Stimulated activated naive CD8-positive, alpha-beta T cell treated with anti-CD3 and anti-CD28 coated beads, Interleukin-15, amount 100 ng/mL, for 72 hours (primary cell): ENCODE data around the gene ACACA.
"Not testable (repeated sequence)": the region's sequence is repeated elsewhere in the genome, so short reads cannot be mapped to it uniquely, and the experiment has no call there.

ENCODE experiments used
- ATAC-seq: fragments of 150-1000 bp; cut with Tn5 transposase; 2 replicates; pipeline ENCODE4 v1.10.0; 2021; ENCODE audit warnings: mild to moderate bottlenecking, moderate library complexity
- DNase-seq, 2 donors: peaks; one replicate each; pipeline ENCODE4 v3.0.0; 2021 to 2022
- H3K27ac Mint-ChIP-seq, 2 donors: one replicate each; pipeline ENCODE4 v1.8.0; 2022; ENCODE audit warnings: mild to moderate bottlenecking in 2 of 2, mixed read lengths in 2 of 2, moderate library complexity in 2 of 2
- H3K27me3 Mint-ChIP-seq: one replicate; pipeline ENCODE4 v1.8.0; 2022; ENCODE audit warnings: mixed read lengths
- H3K4me1 Mint-ChIP-seq: one replicate; pipeline ENCODE4 v1.8.0; 2022; ENCODE audit warnings: mild to moderate bottlenecking, mixed read lengths
- H3K4me3 Mint-ChIP-seq, 2 donors: one replicate each; pipeline ENCODE4 v1.8.0; 2022; ENCODE audit warnings: mild to moderate bottlenecking in 2 of 2, mixed read lengths in 2 of 2, moderate library complexity in 1 of 2
- H3K9me3 Mint-ChIP-seq, 2 donors: one replicate each; pipeline ENCODE4 v1.8.0; 2022; ENCODE audit warnings: mixed read lengths in 2 of 2

ACACA gene

GRCh38 chr17:37410357-37410756, 3.7 kb upstream of the ACACA start:
- H3K4me1 Mint-ChIP-seq, result peaks cover 48% of the 10 kb centered on the region
- H3K27me3 Mint-ChIP-seq, result no peaks in the 10 kb centered on the region
- ATAC-seq (no peak), DNase-seq (no peak)
- H3K27ac Mint-ChIP-seq, result peak overlapping the region in 1 of 2 donors; percentile 26
- H3K9me3 Mint-ChIP-seq, result no peaks in the 10 kb centered on the region
- no peak overlapping the region for H3K4me3 Mint-ChIP-seq

GRCh38 chr17:37408145-37408479, 1.5 kb upstream of the ACACA start:
- not testable (repeated sequence) for ATAC-seq, DNase-seq, H3K27me3 Mint-ChIP-seq, H3K9me3 Mint-ChIP-seq
- peak overlapping the region; percentile 61 to 96 for H3K27ac Mint-ChIP-seq
- H3K4me1 Mint-ChIP-seq, result peaks cover 60% of the 10 kb centered on the region
- H3K4me3 Mint-ChIP-seq, result peak overlapping the region; percentile 87 to 90

- no peaks in the 10 kb centered on the region for H3K9me3 Mint-ChIP-seq
- DNase-seq (no peak), ATAC-seq (peak; percentile 13)
- peaks cover 62% of the 10 kb centered on the region for H3K4me1 Mint-ChIP-seq
- H3K27ac Mint-ChIP-seq, result peak overlapping the region; percentile 97 to 100
- no peaks in the 10 kb centered on the region for H3K27me3 Mint-ChIP-seq
- H3K4me3 Mint-ChIP-seq, result peak overlapping the region; percentile 90 to 96
Observed at GRCh38 chr17:37405955-37406634, 541 bp downstream of the ACACA start.

GRCh38 chr17:37405522-37405921, 1.1 kb downstream of the ACACA start:
- not testable (repeated sequence) for H3K27me3 Mint-ChIP-seq, H3K9me3 Mint-ChIP-seq, ATAC-seq, DNase-seq
- Mint-ChIP-seq H3K4me1 (peaks cover 56% of the 10 kb centered on the region), H3K27ac (peak overlapping the region in 1 of 2 donors; percentile 23), H3K4me3 (peak overlapping the region; percentile 90 to 96)

GRCh38 chr17:37400505-37400904, 6.1 kb downstream of the ACACA start:
- DNase-seq (no peak), ATAC-seq (no peak)
- Mint-ChIP-seq H3K27me3 (no peaks in the 10 kb centered on the region), H3K4me1 (peaks cover 41% of the 10 kb centered on the region), H3K4me3 (no peak overlapping the region), H3K27ac (no peak overlapping the region), H3K9me3 (no peaks in the 10 kb centered on the region)

GRCh38 chr17:37399265-37399803, 7.3 kb downstream of the ACACA start:
- H3K4me3 Mint-ChIP-seq, result no peak overlapping the region
- no peak overlapping the region for H3K27ac Mint-ChIP-seq
- H3K4me1 Mint-ChIP-seq, result peaks cover 30% of the 10 kb centered on the region
- no peaks in the 10 kb centered on the region for H3K27me3 Mint-ChIP-seq
- DNase-seq (no peak), ATAC-seq (no peak)
- H3K9me3 Mint-ChIP-seq, result no peaks in the 10 kb centered on the region

- Mint-ChIP-seq H3K4me3 (no peak overlapping the region), H3K4me1 (peaks cover 30% of the 10 kb centered on the region), H3K27ac (no peak overlapping the region), H3K27me3 (no peaks in the 10 kb centered on the region), H3K9me3 (no peaks in the 10 kb centered on the region)
- DNase-seq (no peak), ATAC-seq (no peak)
Observed at GRCh38 chr17:37393352-37393751, 13.3 kb downstream of the ACACA start.

- ATAC-seq, result peak; percentile 88
- Mint-ChIP-seq H3K27ac (no peak overlapping the region), H3K4me1 (peaks cover 25% of the 10 kb centered on the region), H3K4me3 (peak overlapping the region in 1 of 2 donors; percentile 53), H3K9me3 (no peaks in the 10 kb centered on the region), H3K27me3 (no peaks in the 10 kb centered on the region)
- DNase-seq, result no peak
Observed at GRCh38 chr17:37392024-37392590, 14.5 kb downstream of the ACACA start.

GRCh38 chr17:37391146-37391545, 15.5 kb downstream of the ACACA start:
- Mint-ChIP-seq H3K4me3 (no peak overlapping the region), H3K9me3 (no peaks in the 10 kb centered on the region), H3K27me3 (no peaks in the 10 kb centered on the region), H3K27ac (no peak overlapping the region), H3K4me1 (peaks cover 25% of the 10 kb centered on the region)
- DNase-seq (no peak), ATAC-seq (no peak)

GRCh38 chr17:37389160-37389559, 17.5 kb downstream of the ACACA start:
- Mint-ChIP-seq H3K27me3 (no peaks in the 10 kb centered on the region), H3K4me3 (no peak overlapping the region), H3K9me3 (no peaks in the 10 kb centered on the region), H3K27ac (no peak overlapping the region), H3K4me1 (peaks cover 25% of the 10 kb centered on the region)
- no peak for ATAC-seq
- DNase-seq, result no peak

- H3K27ac Mint-ChIP-seq, result no peak overlapping the region
- ATAC-seq, result no peak
- DNase-seq, result no peak
- H3K27me3 Mint-ChIP-seq, result no peaks in the 10 kb centered on the region
- H3K4me3 Mint-ChIP-seq, result no peak overlapping the region
- H3K9me3 Mint-ChIP-seq, result no peaks in the 10 kb centered on the region
- H3K4me1 Mint-ChIP-seq, result peaks cover 21% of the 10 kb centered on the region
Observed at GRCh38 chr17:37388266-37388665, 18.4 kb downstream of the ACACA start.

- Mint-ChIP-seq H3K4me3 (no peak overlapping the region), H3K4me1 (peaks cover 3% of the 10 kb centered on the region), H3K9me3 (no peaks in the 10 kb centered on the region), H3K27ac (no peak overlapping the region), H3K27me3 (no peaks in the 10 kb centered on the region)
- DNase-seq, result no peak
- no peak for ATAC-seq
Observed at GRCh38 chr17:37386462-37386861, 20.2 kb downstream of the ACACA start.

- H3K4me3 Mint-ChIP-seq, result no peak overlapping the region
Observed at GRCh38 chr17:37385474-37385990, 21.1 kb downstream of the ACACA start.

GRCh38 chr17:37384560-37385149, 22.0 kb downstream of the ACACA start:
- H3K9me3 Mint-ChIP-seq, result no peaks in the 10 kb centered on the region
- DNase-seq (no peak), ATAC-seq (no peak)
- H3K4me1 Mint-ChIP-seq, result no peaks in the 10 kb centered on the region
- peak overlapping the region in 1 of 2 donors; percentile 25 for H3K27ac Mint-ChIP-seq
- no peak overlapping the region for H3K4me3 Mint-ChIP-seq
- H3K27me3 Mint-ChIP-seq, result no peaks in the 10 kb centered on the region

More at GRCh38 chr17:37385474-37385990, 21.1 kb downstream of the ACACA start:
- ATAC-seq (no peak), DNase-seq (no peak)
- Mint-ChIP-seq H3K27me3 (no peaks in the 10 kb centered on the region), H3K9me3 (no peaks in the 10 kb centered on the region), H3K27ac (no peak overlapping the region), H3K4me1 (no peaks in the 10 kb centered on the region)

GRCh38 chr17:37382056-37382455, 24.6 kb downstream of the ACACA start:
- no peak overlapping the region for H3K27ac Mint-ChIP-seq
- no peak overlapping the region for H3K4me3 Mint-ChIP-seq
- H3K4me1 Mint-ChIP-seq, result no peaks in the 10 kb centered on the region
- H3K27me3 Mint-ChIP-seq, result no peaks in the 10 kb centered on the region
- DNase-seq (no peak), ATAC-seq (no peak)
- no peaks in the 10 kb centered on the region for H3K9me3 Mint-ChIP-seq

- no peak within 1 kb of the TSS for H3K4me3 Mint-ChIP-seq
- H3K4me1 Mint-ChIP-seq, result peaks cover 6% of the 10 kb centered on the region
- no peaks in the 10 kb centered on the region for H3K27me3 Mint-ChIP-seq
- no peak within 1 kb of the TSS for H3K27ac Mint-ChIP-seq
- DNase-seq, result no peak
- H3K9me3 Mint-ChIP-seq, result no peaks in the 10 kb centered on the region
- no peak for ATAC-seq
Observed at GRCh38 chr17:37375706-37376105, 30.9 kb downstream of the ACACA start, which contains the start of gene C17orf78. TSS of gene C17orf78 (plus strand) at chr17:37375985. CDS start at chr17:37376093, 108 bp downstream.
